ENCODE data around the gene NPAS2.

Gene NPAS2

DNA sequence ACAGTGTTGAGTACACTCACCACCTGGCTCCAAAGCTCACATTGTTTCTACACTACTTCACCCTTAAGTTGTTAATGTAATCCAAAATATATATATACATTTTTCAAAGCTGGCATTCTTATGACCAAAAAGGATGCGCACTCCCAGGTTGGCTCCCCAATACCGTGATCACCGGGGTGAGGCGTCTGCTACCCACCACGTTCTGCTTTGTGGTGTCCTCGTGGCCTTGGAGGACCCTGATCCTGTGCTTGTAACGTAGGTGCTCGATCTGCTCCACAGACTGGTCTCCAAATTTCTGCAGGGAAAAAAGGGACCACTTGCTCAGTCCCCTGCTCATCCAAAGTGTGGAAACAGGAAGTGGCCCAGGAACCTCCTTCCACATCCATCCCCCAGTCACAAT lies 207.9 kb downstream of the NPAS2 start:
- no peak for DNase-seq

DNA sequence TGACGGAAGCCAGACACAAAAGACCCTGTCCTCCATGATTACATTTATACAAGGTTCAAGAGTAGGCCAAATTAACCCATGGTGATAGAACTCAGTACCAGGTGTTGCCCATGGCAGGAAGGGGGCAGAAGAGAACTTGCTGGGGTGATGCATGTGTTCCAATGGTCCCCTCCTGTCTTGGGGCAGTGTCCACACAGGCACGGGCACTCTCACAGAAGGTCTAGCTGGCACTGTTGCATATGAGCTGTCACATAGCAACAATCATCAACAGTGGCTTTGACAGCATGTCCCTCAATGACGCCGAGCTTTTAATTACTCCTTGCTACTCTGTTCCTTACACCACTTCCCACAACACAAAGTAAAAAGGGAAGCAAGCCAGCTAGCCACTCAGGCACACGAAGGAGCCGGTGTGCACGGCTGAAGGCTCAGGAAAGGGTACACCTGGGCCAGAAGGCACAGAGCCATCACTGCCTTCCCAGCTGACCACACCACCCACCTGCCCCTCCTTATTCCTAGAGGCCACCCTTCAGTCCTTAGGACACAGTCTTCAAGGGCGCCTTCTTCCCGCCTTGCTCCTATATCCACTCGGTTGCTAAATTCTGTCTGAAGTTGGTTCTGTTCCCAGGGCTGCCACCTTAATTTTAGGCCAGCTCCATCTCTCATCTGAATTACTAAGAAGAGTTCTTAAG lies 211.1 kb downstream of the NPAS2 start:
- no peak for DNase-seq

DNA sequence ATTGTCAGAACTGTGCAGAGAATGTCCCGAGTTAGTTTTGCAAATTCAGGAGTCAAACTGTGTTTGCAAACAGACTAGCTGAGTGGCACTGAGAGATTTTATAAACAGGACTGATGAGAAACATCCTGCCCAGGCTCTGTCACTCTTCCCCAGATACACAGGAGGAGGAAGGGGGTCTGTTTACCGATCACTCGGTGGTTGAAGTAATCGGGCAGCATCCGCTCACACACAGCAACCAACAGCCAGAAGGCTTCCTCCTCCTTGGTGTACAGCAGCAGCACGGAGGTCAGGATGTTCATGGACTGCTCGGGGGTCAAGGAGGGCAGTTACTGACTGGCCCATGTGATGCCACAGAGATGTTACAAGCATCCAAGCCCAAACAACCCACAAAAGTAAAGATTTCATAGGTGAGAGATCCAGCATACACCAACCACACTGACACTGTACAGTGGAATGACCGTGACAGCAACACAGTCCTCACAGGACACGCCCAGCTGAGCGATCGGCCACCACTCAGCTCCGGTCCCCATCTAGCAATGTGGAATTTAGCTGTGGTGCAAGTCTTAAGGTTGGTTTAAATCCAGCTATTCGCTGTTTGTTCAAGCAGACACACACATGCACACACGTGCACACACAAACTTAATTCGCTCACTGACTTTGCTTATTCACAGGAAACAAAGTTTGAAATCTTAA lies 212.3 kb downstream of the NPAS2 start:
- DNase-seq: no peak

DNA sequence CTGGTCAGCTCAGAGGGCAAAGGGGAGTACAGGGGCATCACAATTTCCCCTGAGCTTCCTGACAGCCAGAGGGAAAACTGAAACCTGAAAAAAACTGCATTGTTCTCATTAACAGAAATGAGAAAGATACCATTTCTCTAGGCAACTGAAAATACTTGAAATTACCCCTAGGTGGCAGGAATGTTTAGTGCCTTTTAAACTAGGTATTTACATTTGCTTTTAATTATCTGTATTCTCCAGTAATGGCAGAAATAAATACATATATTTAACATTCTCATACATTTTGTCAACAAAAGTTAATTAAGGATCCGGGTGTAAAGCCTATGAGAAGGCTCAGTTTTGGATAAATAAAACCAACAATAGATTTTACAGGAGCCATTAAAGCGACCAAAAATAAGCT lies 216.6 kb downstream of the NPAS2 start:
- DNase-seq: peak in 1 of 2 experiments; percentile 45

DNA sequence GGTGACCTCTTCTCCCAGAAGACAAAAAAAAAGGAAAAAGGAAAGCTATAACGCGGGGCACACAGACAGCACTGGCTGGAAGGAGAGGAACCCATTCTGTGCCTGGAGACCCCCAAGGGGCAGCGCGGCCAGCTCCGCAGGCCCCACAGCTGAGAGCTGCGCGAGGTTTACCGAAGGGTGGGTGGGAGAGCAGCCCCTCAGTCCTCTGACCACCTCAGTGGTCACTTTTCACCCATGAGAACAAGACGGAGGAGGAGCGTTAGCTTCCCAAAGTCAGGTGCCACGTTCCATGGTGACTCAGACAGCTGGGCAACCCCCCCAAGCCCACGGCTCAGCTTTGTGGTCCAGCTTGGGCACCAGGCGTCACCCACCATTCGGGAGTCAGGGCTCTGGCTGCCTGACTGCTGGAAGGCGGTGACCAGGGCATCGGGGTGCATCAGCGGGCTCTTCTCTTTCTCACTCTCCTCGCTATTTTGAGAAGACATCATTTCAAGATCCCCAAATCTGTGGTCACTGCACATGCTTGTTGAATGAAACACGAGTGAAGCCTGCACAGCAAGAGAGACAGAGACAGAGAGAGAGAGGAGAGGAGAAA lies 217.3 kb downstream of the NPAS2 start:
- no peak for DNase-seq

DNA sequence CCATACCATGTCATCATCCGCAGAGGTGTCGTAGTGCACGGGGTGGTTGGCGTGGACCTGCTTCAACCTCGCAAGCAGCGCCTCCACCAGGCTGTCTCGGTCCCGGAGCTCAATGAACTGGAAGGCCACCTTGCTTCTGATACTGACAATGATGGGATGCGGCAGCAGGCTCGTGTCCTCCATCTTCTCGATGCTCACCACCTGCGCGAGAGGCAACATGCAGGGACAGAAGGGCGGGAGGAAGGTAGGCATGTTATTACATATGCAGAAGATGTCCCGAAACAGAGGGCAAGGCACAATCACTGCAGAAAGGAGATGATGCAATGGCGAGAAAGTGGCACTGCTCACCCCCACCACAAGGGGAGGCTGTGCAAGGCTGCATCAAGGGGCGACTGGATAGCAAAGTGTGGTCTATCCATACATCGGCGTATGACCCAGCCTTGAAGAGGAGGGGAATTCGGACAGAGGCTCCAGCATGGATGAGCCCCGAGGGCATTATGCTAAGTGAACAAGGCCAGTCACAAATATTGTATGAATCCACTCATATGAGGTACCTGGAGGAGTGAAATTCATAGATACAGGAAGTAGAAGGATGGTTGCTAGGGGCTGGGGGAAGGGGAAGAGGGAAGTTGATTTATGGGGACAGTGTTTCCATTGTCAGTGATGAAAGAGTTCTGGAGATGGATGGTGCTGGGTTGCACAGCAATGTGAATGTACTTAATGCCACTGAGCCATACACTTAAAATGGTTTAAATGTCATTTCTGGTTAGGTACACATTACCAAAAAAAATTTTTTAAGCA lies 218.7 kb downstream of the NPAS2 start:
- no peak for DNase-seq

DNA sequence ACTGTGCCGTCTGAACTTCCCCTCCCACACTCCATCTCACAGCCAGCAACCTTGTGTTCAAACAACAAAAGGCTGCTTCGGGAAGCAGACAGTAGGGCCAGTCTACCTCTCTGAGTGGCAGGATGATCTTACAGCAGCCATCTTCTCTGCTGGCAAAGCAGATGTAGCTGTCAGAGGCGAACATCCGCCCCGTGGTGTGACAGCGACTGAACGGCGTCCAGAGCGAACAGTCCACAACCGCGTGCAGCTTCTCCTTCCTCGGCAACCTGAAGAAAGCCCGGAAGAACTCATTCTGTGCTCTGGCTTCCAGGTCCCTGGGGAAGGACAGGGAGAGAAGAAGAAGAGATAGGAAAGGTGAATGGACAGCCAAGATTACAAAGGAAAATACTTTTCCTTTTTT lies 220.1 kb downstream of the NPAS2 start:
- DNase-seq: no peak

DNA sequence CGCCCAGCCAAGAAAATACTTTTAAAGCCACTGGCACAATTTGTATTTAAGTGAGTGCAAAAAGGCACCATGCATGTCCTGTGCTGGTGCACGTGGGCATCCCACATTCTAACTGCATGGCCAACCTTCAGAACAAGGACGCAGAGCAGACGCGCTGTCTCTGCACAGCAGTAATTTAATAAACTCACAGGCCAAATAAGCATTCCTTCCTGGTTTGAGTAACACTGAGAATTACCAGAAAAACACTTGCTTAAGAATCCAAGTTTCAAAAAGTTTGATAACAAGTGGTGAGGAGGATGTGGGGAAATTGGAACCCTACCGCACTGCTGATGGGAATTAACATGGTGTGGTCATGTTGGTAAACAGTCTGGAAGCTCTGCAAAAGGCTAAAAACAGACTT lies 220.8 kb downstream of the NPAS2 start:
- no peak for DNase-seq

DNA sequence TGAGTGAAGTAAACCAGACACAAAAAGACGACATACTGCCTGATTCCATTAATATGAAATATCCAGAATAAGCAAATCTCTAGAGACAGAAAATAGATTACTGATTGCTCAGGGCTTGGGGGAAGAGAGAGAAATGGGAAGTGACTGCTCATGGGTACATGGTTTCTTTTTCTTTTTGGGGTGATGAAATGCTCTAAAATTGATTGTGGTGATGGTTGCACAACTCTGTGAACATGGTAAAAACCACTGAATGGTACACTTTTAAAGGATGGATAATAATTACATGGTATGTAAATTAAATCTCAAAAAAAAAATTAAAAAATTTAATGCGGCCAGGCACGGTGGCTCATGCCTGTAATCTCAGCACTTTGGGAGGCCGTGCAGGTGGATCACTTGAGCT lies 221.5 kb downstream of the NPAS2 start:
- no peak for DNase-seq

DNA sequence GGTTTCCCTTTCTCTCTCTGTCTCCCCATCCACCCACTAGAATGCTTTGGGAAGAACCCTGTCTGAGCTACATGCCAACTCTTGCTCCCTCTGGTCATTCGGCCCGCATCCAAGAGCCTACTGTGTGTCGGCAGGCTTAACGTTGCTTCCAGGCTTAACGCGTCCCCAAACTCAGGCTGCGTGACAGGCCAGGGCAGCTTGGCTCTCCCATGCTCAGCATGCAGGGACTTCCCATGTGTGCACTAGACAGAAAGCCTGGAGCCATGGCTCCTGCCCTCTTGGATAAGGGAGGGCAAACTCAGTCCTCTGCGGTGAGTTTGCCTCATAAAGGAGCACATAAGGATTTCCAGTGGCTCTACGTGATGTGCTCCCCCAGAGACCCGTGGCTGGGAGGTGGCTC lies 225.4 kb downstream of the NPAS2 start:
- DNase-seq: no peak

Data from SW 1271 (cell line).